Mesothelial cell of epicardium (in vitro differentiated cells): Measurements from ENCODE around the gene CCDC34. TPM values are rescaled to one million over a fixed set of nuclear protein-coding genes. Genes with fewer than 3 reads are reported as not detected.

Source experiments
- DNase-seq, 2 experiments: peaks; one replicate each; pipeline ENCODE4 v3.0.0; 2021; ENCODE audit warnings: low spot score in 2 of 2; ENCODE audit not compliant: unreplicated experiment in 2 of 2
- H3K27ac Mint-ChIP-seq: 2 replicates; pipeline ENCODE4 v1.8.0; 2021; ENCODE audit warnings: mixed read lengths
- H3K27me3 Mint-ChIP-seq: 2 replicates; pipeline ENCODE4 v1.8.0; 2021; ENCODE audit warnings: low read depth, mixed read lengths
- H3K36me3 Mint-ChIP-seq: 2 replicates; pipeline ENCODE4 v1.8.0; 2021; ENCODE audit warnings: mixed read lengths
- H3K4me1 Mint-ChIP-seq: 2 replicates; pipeline ENCODE4 v1.8.0; 2021; ENCODE audit warnings: mixed read lengths
- H3K4me3 Mint-ChIP-seq: 2 replicates; pipeline ENCODE4 v1.8.0; 2021; ENCODE audit warnings: mild to moderate bottlenecking, moderate library complexity, mixed read lengths
- H3K9me3 Mint-ChIP-seq: 2 replicates; pipeline ENCODE4 v1.8.0; 2021; ENCODE audit warnings: mixed read lengths
- CTCF ChIP-seq: fragments of 200-600 bp; sonication (generic); IDR thresholded peaks from one replicate; pipeline ENCODE4 v1.5.0; 2021; ENCODE audit warnings: antibody characterized with exemption; ENCODE audit not compliant: unreplicated experiment
- total RNA-seq: library from RNA; stranded (reverse); gene quantifications from 3 replicates; pipeline ENCODE4 v1.2.1, GENCODE V29; 2021

CCDC34 gene
- total RNA-seq, 1 donor from 2014 or later, result 13.9 TPM

- no peaks in the 10 kb centered on the region for H3K9me3 Mint-ChIP-seq
- peaks cover 5% of the 10 kb centered on the region for H3K4me1 Mint-ChIP-seq
- no peak overlapping the region for H3K27ac Mint-ChIP-seq
- no peaks in the 10 kb centered on the region for H3K27me3 Mint-ChIP-seq
- no peak for TF ChIP-seq CTCF
- H3K4me3 Mint-ChIP-seq, result no peak overlapping the region
- no peak for DNase-seq
- H3K36me3 Mint-ChIP-seq, result no peaks in the 10 kb centered on the region
Observed at GRCh38 chr11:27403195-27403594, 40.2 kb upstream of the CCDC34 start.

- Mint-ChIP-seq H3K9me3 (no peaks in the 10 kb centered on the region), H3K36me3 (no peaks in the 10 kb centered on the region), H3K27ac (no peak overlapping the region), H3K27me3 (no peaks in the 10 kb centered on the region), H3K4me1 (peaks cover 12% of the 10 kb centered on the region), H3K4me3 (no peak overlapping the region)
- TF ChIP-seq CTCF, result no peak
- DNase-seq, result no peak
Observed at GRCh38 chr11:27402450-27402849, 39.4 kb upstream of the CCDC34 start.

- H3K36me3 Mint-ChIP-seq, result no peaks in the 10 kb centered on the region
- H3K27ac Mint-ChIP-seq, result no peak overlapping the region
- TF ChIP-seq CTCF, result no peak
- no peaks in the 10 kb centered on the region for H3K9me3 Mint-ChIP-seq
- no peak overlapping the region for H3K4me3 Mint-ChIP-seq
- H3K27me3 Mint-ChIP-seq, result no peaks in the 10 kb centered on the region
- DNase-seq, result no peak
- peaks cover 18% of the 10 kb centered on the region for H3K4me1 Mint-ChIP-seq
Observed at GRCh38 chr11:27401833-27402316, 38.9 kb upstream of the CCDC34 start.

GRCh38 chr11:27401280-27401832 lies 38.3 kb upstream of the CCDC34 start:
- no peak overlapping the region for H3K4me3 Mint-ChIP-seq
- no peaks in the 10 kb centered on the region for H3K27me3 Mint-ChIP-seq
- H3K9me3 Mint-ChIP-seq, result no peaks in the 10 kb centered on the region
- no peak for TF ChIP-seq CTCF
- DNase-seq, result no peak
- no peaks in the 10 kb centered on the region for H3K36me3 Mint-ChIP-seq
- peaks cover 21% of the 10 kb centered on the region for H3K4me1 Mint-ChIP-seq
- H3K27ac Mint-ChIP-seq, result no peak overlapping the region

- no peaks in the 10 kb centered on the region for H3K36me3 Mint-ChIP-seq
- H3K27me3 Mint-ChIP-seq, result no peaks in the 10 kb centered on the region
- no peak for DNase-seq
- H3K9me3 Mint-ChIP-seq, result no peaks in the 10 kb centered on the region
- H3K4me1 Mint-ChIP-seq, result peaks cover 42% of the 10 kb centered on the region
- TF ChIP-seq CTCF, result no peak
- no peak overlapping the region for H3K27ac Mint-ChIP-seq
- no peak overlapping the region for H3K4me3 Mint-ChIP-seq
Observed at GRCh38 chr11:27398400-27398770, 35.4 kb upstream of the CCDC34 start.
